B cell (primary cell): Measurements from ENCODE around the gene TOGARAM2.

Experiments
- EZH2 ChIP-seq: IDR thresholded peaks from 2 replicates; pipeline ENCODE4 v1.6.1; 2012; ENCODE audit warnings: borderline replicate concordance, low read depth, mild to moderate bottlenecking, moderate library complexity, low read length; ENCODE audit not compliant: insufficient read depth, poor library complexity, severe bottlenecking
- TF ChIP-seq, protein P1 (sequence below): fragments of 200-600 bp; IDR thresholded peaks from one replicate; pipeline ENCODE4 v1.8.0; 2022; ENCODE audit warnings: antibody characterized with exemption, mild to moderate bottlenecking

DNA sequence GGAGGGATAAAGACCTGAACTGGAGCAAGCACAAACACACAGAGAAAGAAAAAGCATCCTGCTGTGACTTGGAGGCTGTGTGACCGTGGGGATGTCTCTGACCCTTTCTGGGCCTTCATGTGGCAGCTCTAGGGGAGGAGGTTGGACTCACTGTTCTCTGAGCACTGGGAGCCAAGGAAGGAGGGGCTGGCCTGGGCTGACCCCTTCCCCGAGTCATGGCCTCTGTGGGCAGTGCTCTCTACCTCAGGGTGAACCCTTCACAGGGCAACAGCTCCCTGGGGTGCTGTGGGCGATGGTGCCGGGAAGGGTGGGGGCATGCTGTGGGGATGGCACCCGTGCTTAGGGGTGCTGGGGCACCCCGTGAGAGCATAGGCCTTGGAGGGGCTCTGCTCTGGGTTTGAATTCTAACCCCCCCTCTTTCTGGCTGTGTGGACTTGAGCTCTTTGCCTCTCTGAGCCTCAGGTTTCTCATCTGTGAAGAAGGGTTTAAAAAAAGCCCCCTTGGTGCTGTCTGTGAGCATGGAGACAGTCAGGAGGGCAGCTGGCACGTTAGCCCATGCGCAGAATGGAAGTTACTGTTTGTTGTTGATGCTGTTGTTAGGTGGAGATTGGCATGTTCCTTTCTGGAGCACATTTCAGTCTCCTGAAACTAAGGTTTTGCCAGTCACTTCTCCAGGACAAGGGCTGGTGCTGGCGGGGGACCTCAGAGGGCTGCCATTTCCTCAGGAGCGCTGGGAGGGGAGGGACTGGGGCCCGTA lies 700 bp downstream of the TOGARAM2 start:
- TF ChIP-seq, protein P1, sequence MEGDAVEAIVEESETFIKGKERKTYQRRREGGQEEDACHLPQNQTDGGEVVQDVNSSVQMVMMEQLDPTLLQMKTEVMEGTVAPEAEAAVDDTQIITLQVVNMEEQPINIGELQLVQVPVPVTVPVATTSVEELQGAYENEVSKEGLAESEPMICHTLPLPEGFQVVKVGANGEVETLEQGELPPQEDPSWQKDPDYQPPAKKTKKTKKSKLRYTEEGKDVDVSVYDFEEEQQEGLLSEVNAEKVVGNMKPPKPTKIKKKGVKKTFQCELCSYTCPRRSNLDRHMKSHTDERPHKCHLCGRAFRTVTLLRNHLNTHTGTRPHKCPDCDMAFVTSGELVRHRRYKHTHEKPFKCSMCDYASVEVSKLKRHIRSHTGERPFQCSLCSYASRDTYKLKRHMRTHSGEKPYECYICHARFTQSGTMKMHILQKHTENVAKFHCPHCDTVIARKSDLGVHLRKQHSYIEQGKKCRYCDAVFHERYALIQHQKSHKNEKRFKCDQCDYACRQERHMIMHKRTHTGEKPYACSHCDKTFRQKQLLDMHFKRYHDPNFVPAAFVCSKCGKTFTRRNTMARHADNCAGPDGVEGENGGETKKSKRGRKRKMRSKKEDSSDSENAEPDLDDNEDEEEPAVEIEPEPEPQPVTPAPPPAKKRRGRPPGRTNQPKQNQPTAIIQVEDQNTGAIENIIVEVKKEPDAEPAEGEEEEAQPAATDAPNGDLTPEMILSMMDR, result no peak
- TF ChIP-seq EZH2, result no peak
